ENCODE data around the gene EIF2S2. TPM values are rescaled to one million over a fixed set of nuclear protein-coding genes. Genes with fewer than 3 reads are reported as not detected.
"Not testable (repeated sequence)": the region's sequence is repeated elsewhere in the genome, so short reads cannot be mapped to it uniquely, and the experiment has no call there.

EIF2S2 gene, protein sequence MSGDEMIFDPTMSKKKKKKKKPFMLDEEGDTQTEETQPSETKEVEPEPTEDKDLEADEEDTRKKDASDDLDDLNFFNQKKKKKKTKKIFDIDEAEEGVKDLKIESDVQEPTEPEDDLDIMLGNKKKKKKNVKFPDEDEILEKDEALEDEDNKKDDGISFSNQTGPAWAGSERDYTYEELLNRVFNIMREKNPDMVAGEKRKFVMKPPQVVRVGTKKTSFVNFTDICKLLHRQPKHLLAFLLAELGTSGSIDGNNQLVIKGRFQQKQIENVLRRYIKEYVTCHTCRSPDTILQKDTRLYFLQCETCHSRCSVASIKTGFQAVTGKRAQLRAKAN
- 127 and 165 TPM in 2 replicates for total RNA-seq (2014; rRNA removed; shearing (Covaris generic))

DNA sequence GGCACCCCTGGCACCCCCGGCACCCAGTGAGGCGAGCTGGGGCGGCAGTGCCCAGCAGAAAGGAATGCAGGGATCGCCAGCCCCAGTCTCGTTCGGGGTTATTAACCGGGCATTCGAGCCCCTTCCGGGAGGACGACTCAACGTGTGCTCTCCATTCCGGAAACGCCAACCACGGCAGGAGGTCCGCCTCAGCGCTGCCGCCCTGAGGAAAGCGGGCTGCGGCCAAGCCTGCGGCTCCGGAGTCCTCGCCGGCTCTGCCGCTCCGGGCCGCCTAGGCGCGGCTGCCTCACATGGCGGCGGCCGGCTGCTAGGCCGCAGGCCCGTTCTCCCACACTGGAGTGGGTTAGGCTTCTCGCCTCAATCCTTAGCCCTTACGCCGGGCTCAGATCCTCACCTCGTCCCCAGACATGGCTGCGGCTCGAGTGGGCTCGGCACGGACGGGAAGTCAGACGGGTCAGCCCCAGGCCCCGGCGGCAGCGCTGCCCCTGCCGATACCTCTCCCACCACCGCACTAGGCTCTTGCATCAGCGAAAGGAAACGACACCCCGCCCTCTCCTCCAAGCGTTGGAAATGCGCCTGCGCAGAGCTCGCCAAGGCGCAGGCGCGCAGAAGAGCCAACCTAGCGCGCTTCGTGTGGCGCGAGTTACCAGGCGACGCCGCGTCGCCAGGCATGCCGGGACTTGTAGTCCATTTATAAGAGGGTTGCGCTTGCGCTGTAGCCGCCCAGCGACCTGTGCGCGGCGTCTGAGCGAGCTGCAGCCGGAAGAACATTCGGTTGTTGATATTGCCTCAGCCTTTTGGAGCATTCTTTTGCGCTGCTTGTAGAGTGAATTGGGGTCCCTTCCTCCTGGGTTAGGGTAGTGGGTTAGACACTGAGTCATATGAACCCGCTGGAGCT lies at the start of gene EIF2S2:
TSS of gene EIF2S2 (minus strand) at position 542 of the 898 bp plus-strand sequence. CDS start at position 409, 133 bp downstream.
- peak; percentile 99 for DNase-seq (ENCODE audit: low read depth)

DNA sequence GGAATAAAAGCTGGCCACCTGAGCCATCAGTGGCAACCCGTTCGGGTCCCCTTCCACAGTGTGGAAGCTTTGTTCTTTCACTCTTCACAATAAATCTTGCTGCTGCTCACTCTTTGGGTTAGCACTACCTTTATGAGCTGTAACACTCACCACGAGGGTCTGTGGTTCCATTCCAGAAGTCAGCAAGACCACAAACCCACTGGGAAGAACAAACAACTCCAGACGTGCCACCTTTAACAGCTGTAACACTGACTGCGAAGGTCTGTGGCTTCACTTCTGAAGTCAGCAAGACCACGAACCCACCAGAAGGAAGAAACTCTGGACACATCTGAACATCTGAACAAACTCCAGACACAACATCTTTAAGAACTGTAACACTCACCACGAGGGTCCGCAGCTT lies 45.7 kb upstream of the EIF2S2 start:
- DNase-seq (ENCODE audit: low read depth): not testable (repeated sequence)

DNA sequence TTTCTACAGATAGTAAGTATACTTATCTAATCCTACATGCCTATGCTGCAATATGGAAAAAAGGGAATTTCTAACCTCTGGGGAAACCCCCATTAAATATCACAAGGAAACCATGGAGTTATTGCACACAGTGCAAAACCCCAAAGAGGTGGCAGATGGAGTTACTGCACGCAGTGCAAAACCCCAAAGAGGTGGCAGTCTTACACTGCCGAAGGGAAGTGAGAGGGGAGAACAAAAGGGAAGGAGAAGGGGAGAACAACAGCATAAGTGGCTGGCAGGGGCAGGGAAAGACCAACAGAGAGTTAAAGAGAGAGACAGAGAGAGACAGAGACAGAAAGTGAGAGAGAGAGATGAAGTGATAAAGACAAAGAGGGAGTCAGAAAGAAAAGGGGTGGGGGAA lies 43.8 kb upstream of the EIF2S2 start:
- DNase-seq (ENCODE audit: low read depth): no peak

DNA sequence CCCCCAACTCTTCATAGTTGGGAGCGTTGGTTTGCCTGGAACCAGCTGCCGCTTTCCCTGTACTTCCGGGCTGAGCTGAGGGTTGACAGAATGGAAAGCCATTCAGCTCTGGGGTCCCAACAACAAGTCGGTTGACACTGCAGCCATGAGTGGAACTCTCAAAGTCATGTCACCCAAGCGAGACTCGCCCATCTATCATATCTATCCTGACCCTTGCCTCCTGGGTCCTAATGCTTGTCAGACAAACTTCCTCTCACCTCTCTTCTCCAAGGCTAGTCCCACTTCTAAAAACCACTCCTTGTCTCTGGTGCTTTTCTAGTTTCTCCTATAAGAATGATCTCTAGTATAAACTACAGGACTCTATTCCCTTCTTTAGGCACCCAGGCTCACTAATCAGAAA lies 41.1 kb upstream of the EIF2S2 start:
- not testable (repeated sequence) for DNase-seq (ENCODE audit: low read depth)

DNA sequence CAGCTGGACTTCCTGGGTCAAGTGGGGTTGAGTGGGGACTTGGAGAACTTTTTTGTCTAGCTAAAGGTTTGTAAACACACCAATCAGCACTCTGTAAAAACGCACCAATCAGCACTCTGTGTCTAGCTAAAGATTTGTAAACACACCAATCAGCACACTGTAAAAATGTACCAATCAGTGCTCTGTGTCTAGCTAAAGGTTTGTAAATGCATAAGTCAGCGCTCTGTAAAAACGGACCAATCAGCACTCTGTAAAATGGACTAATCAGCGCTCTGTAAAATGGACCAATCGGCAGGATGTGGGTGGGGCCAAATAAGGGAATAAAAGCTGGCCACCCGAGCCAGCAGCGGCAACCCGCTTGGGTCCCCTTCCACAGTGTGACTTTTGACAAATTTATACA lies 40.0 kb upstream of the EIF2S2 start:
- not testable (repeated sequence) for DNase-seq (ENCODE audit: low read depth)

DNA sequence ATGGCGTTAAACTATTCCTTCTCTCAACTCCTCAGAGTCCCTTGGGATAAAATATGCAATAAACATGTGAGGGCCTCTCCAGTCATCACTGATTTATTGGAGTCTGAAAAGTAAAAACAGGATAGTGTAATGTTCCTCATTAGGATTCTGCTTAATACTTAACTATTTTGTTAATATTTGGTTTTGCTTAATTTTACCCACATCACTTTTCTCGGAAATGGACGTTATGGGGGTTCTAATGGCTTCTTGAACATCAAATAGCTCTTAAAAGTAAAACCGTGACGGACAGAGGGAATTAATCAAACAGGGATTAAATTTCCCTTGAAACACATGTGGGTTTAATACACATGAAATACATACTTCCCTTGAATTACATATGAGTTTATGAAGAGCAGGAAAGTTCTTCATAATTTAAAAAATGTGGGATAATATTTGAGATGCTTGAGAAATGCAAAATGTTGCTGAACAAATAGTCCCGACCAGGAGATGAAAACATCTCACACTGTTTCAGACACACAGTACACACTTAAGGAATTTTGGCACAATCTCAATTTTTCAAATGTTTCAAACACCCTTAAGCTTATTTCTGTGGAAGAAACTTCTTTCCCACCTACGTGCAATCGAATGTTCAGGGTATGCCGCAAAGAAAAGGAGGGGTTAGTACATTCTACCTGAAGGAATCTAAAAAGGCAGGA lies 38.4 kb upstream of the EIF2S2 start:
- DNase-seq (ENCODE audit: low read depth): no peak

DNA sequence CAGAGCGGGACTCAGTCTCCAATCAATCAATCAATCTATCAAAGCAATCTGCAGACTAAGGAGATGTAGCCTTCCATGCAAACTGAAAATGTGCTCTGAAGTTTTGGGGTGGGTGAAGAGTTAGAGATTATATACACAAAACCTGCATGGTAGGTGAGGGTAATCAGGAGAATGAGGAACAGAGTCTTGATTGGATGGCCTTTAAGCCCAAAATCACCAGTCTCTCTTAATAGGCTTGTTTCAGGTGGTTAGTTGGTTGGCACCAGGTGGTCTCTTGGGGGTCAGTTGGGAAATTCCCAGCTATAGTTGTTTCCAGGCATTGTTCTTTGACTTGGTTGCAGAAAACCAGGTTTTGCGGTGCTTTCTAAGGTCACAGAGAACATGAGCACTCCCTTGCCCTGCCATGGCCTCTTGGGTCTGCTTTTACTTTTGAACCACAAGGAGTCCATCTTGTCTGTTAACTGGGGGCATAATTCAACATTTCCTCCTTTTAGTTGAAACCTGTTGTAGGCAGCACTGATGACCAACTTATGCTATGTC lies 33.3 kb upstream of the EIF2S2 start:
- no peak for DNase-seq (ENCODE audit: low read depth)

DNA sequence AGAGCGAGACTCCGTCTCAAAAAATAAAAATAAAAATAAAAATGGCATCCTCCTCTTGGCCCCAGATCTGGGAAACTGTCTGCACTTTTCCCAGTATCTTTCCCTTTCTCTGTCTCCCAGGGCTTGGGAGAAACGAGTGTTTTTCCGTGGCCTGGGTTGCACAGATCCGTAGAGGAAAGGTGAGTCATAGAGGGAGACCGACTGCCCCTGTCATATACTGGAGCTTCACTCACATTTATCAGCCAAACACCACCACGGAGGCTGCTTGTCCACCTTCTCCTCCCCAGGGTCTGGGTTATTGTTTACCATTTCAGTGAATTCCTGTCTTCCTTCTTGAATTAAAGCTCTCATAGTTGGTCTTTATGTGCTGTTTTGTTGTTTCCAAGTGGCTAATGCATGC lies 31.9 kb upstream of the EIF2S2 start:
- DNase-seq (ENCODE audit: low read depth): peak; percentile 15

DNA sequence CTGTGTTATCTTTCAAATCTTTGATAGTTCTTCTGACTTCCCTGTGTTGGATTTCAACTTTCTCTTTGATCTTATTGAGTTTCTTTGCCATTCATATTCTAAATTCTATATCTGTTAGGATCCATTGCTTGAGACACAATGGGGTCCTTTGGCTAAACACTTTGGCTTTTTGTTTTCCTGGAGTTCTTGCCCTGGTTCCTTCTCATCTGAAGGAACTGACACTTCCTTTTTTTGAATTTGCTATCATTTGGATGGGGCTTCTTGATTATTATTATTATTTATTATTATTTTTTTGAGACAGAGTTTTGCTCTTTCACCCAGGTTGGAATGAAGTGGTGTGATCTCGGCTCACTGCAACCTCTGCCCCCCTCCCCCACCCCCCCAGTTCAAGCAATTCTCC lies 30.1 kb upstream of the EIF2S2 start:
- DNase-seq (ENCODE audit: low read depth): no peak

DNA sequence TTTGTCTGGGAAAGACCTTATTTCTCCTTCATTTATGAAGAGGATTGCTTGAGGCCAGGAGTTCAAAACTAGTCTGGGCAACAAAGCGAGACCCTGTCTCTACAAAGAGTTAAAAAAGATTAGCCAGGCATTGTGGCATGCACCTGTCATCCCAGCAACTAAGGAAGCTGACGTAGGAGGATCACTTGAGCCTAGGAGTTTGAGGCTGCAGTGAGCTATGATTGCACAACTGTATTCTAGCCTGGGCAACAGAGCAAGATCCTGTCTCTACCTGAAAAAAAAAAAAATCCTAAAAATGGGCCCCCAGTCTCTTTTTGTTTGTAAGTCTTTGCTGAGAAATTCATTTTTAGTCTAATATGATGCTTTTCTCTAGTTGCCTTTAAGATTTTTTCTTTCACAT lies 29.2 kb upstream of the EIF2S2 start:
- DNase-seq (ENCODE audit: low read depth): no peak

DNA sequence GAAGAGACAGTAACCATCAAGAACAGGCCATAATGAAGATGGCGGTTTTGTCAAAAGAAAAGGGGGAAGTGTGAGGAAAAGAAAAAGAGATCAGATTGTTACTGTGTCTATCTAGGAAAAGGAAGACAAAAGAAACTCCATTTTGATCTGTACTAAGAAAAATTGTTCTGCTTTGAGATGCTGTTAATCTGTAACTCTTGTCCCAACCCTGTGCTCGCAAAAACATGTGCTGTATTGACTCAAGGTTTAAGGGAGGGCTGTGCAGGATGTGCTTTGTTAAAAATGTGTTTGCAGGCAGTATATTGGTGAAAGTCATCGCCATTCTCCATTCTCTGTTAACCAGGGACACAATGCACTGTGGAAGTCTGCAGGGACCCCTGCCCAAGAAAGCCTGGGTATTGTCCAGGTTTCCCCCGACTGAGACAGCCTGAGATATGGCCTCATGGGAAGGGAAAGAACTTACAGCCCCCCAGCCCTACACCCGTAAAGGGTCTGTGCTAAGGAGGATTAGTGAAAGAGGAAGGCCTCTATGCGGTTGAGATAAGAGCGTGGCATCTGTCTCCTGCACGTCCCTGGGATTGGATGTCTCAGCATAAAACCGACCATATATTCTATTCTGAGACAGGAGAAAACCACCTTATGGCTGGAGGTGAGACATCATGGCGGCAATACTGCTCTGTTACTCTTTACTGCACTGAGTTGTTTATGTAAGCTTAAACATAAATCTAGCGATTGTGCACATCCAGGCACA lies 23.7 kb upstream of the EIF2S2 start:
- not testable (repeated sequence) for DNase-seq (ENCODE audit: low read depth)

DNA sequence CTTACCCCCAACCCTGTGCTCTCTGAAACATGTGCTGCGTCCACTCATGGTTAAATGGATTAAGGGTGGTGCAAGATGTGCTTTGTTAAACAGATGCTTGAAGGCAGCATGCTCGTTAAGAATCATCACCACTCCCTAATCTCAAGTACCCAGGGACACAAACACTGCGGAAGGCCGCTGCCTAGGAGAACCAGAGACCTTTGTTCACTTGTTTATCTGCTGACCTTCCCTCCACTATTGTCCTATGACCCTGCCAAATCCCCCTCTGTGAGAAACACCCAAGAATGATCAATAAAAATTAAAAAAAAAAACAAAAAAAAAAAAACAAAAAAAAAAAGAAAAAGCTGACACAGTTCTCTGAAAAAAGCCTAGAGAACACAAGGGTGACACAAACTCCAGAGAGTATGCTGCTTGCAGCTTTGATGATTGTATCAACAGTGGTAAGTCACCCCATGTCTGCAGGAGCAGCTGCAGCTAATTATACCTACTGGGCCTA lies 21.4 kb upstream of the EIF2S2 start:
- DNase-seq (ENCODE audit: low read depth): not testable (repeated sequence)

DNA sequence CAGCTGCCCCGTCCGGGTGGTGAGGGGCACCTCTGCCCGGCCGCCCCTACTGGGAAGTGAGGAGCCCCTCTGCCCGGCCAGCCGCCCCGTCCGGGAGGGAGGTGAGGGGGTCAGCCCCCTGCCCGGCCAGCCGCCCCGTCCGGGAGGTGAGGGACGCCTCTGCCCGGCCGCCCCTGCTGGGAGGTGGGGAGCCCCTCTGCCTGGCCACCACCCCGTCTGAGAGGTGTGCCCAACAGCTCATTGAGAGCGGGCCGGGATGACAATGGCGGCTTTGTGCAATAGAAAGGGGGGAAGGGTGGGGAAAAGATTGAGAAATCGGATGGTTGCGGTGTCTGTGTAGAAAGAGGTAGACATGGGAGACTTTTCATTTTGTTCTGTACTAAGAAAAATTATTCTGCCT lies 20.9 kb upstream of the EIF2S2 start:
- DNase-seq (ENCODE audit: low read depth): not testable (repeated sequence)

DNA sequence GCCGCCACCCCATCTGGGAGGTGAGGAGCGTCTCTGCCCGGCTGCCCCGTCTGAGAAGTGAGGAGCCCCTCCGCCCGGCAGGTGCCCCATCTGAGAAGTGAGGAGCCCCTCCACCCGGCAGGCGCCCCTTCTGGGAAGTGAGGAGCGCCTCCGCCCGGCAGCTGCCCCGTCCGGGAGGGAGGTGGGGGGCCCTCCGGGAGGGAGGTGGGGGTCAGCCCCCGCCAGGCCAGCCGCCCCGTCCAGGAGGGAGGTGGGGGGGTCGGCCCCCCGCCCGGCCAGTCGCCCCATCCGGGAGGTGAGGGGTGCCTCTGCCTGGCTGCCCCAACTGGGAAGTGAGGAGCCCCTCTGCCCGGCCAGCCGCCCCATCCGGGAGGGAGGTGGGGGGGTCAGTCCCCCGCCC lies 20.4 kb upstream of the EIF2S2 start:
- DNase-seq (ENCODE audit: low read depth): not testable (repeated sequence)

DNA sequence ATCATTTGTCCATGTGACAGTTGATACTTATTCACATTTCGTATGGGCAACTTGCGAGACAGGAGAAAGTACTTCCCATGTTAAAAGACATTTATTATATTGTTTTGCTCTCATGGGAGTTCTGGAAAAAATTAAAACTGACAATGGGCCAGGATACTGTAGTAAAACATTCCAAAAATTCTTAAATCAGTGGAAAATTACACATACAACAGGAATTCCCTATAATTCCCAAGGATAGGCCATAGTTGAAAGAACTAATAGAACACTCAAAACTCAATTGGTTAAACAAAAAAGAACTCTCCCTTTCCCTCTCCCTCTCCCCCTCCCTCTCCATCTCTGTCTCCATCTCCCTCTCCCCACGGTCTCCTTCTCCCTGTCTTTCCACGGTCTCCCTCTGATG lies 19.4 kb upstream of the EIF2S2 start:
- DNase-seq (ENCODE audit: low read depth): no peak

DNA sequence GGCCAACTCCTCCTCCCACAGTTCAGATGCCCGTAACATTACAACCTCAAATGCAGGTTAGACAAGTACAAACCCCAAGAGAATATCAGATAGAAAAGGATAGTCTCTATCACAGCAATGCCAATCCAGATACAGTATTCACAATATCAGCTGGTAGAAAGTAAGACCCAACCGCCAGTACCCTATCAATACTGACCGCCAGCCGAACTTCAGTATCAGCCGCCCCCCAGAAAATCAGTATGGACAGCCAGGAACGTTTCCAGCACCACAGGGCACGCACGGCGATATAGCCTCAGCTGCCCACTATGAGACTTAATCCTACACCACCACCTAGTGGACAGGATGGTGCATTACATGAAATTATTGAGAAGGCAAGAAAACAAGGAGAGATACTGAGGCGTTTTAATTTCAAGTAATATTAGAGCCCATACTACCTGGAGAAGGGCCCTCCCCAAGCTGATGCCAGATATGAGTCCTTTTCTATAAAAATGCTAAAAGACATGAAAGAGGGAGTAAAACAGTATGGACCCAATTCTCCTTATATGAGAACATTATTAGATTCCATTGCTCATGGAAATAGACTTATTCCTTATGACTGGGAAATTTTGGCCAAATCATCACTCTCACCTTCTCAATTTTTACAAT lies 17.6 kb upstream of the EIF2S2 start:
- peak; percentile 71 for DNase-seq (ENCODE audit: low read depth)

DNA sequence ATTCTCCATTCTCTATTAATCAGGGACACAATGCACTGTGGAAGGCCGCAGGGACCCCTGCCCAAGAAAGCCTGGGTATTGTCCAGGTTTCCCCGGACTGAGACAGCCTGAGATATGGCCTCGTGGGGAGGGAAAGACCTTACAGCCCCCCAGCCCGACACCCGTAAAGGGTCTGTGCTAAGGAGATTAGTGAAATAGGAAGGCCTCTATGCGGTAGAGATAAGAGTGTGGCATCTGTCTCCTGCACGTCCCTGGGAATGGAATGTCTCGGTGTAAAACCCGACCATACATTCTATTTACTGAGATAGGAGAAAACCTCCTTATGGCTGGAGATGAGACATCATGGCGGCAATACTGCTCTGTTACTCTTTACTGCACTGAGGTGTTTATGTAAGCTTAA lies 15.7 kb upstream of the EIF2S2 start:
- no peak for DNase-seq (ENCODE audit: low read depth)

DNA sequence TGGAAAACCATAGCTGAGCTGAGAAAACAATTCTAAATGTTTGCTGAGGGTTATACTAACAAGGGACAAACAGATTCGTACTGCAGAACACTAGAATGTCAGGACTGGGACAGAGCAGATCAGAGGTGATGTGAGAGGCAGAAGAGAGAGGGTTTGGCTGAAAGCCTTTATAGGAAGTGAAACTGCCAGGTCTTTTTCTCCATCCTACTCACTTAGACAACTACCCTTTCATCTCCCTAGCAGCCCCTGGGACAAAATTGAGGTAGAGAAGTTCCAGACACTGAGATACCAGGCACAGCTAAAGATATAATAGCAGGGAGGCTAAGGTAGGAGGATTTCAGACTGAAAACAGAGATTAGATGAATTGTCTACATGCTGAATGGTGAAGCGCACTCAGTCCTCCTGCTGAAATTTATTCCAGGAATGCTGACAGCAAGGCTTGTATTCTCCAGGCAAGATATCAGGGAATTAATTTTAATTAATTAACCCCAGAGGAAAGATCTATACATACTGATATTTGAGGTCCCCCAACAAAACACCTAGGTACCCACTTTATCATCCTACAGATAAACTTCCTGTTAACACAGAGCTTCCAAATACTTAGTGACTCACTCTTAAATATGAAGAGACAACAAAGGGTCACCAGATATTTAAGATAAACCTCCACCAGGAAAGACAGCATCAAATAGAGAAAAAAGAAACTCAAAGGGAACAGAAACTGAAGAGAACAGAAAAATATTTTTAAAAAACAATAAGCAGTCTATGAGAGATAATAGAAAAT lies 12.6 kb upstream of the EIF2S2 start:
- DNase-seq (ENCODE audit: low read depth): no peak

DNA sequence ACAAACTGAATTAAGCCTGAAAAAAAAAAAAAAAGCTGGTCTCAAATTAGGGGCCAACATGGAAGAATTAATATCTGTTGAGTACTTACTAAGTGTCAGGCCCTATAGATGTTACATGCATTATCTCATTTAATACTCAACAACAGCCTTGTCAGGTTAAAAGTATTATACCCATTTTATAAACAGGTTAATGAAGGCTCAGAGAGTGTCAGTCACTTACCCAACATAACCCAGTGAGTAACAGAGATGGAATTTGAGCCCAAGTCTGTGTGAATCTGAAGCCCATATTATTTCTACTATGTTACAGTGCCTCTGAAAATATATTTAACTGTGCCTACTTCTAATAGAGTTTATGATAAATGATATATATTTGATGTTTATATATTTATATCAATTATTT lies 11.3 kb upstream of the EIF2S2 start:
- DNase-seq (ENCODE audit: low read depth): no peak

Data from Daoy (cell line).